H1 (cell line): Measurements from ENCODE around the gene PLEKHB1. TPM values are rescaled to one million over a fixed set of nuclear protein-coding genes. Genes with fewer than 3 reads are reported as not detected.

Experiments
- CTCF ChIA-PET: fragments of 300-600 bp; sonication (Branson Sonifier 250); formaldehyde crosslinking; loops from one replicate; lab custom pipeline; 2021; ENCODE audit not compliant: partially characterized antibody; lab: Charles Lee
- POLR2A ChIA-PET: fragments of 300-600 bp; sonication (Branson Sonifier 250); formaldehyde crosslinking; loops from one replicate; lab custom pipeline; 2021; ENCODE audit warnings: inconsistent platforms; ENCODE audit not compliant: partially characterized antibody; lab: Charles Lee
- DNase-seq, 2 experiments: peaks; one replicate each; pipeline versions ENCODE4 v3.0.0 to v3.0.0-alpha.2; 2010 to 2022; ENCODE audit warnings: low spot score in 2 of 2, low read depth in 1 of 2, mixed read lengths in 1 of 2
- FAIRE-seq: peaks from 2 replicates; lab custom pipeline; 2011; peaks lifted over from hg19 to GRCh38; lab: Jason Lieb, UNC
- H2AFZ ChIP-seq: 2 replicates; pipeline ENCODE4 v1.8.1; 2012; ENCODE audit warnings: low read length, inconsistent platforms
- H2AK5ac ChIP-seq: 2 replicates; pipeline ENCODE4 v1.6.1; 2013; ENCODE audit warnings: low read depth, low read length
- H2BK120ac ChIP-seq: replicated peaks from 2 replicates; pipeline ENCODE3; 2013; ENCODE audit warnings: low read depth, low read length, inconsistent platforms
- H2BK12ac ChIP-seq: 2 replicates; pipeline ENCODE4 v1.6.1; 2013; ENCODE audit warnings: low read depth, low read length
- H2BK15ac ChIP-seq: 2 replicates; pipeline ENCODE4 v1.6.1; 2013; ENCODE audit warnings: low read length
- H2BK20ac ChIP-seq: 2 replicates; pipeline ENCODE4 v1.6.1; 2013; ENCODE audit warnings: low read length
- H2BK5ac ChIP-seq: 2 replicates; pipeline ENCODE4 v1.6.1; 2013; ENCODE audit warnings: low read depth, low read length
- H3K14ac ChIP-seq: 2 replicates; pipeline ENCODE4 v1.6.1; 2013; ENCODE audit warnings: inconsistent platforms; ENCODE audit not compliant: insufficient read length
- H3K18ac ChIP-seq: 2 replicates; pipeline ENCODE4 v1.6.1; 2013; ENCODE audit warnings: low read length; ENCODE audit errors: extremely low read depth
- H3K23ac ChIP-seq: 2 replicates; pipeline ENCODE4 v1.6.1; 2013; ENCODE audit warnings: inconsistent platforms; ENCODE audit not compliant: insufficient read length
- H3K23me2 ChIP-seq: 2 replicates; pipeline ENCODE4 v1.6.1; 2013; ENCODE audit warnings: low read depth, low read length
- H3K27ac ChIP-seq: 2 replicates; pipeline ENCODE4 v1.6.1; 2011; ENCODE audit warnings: low read depth, low read length, inconsistent platforms
- H3K27me3 ChIP-seq, 4 experiments: replicated peaks in 1 of 4; 1 replicate in 1 of 4; 2 replicates in 3 of 4; pipeline versions ENCODE4 v1.6.1 to v1.8.1; 2011 to 2013; ENCODE audit warnings: low read length in 3 of 4, mild to moderate bottlenecking in 3 of 4, inconsistent platforms in 2 of 4, mixed read lengths in 2 of 4, moderate library complexity in 1 of 4; ENCODE audit not compliant: control insufficient read depth in 3 of 4, insufficient read depth in 3 of 4; ENCODE audit errors: extremely low read depth in 1 of 4
- H3K36me3 ChIP-seq, 4 experiments: 2 replicates each; pipeline versions ENCODE4 v1.6.1 to v1.8.1; 2011 to 2013; ENCODE audit warnings: mild to moderate bottlenecking in 4 of 4, low read length in 3 of 4, moderate library complexity in 2 of 4, control low read depth in 1 of 4, inconsistent platforms in 1 of 4; ENCODE audit not compliant: insufficient read depth in 4 of 4, control insufficient read depth in 2 of 4
- H3K4ac ChIP-seq: replicated peaks from 2 replicates; pipeline ENCODE3; 2013; ENCODE audit warnings: low read length, low read depth, mixed read lengths, inconsistent platforms; ENCODE audit not compliant: insufficient read length
- H3K4me1 ChIP-seq, 4 experiments: replicated peaks in 1 of 4; 1 replicate in 1 of 4; 2 replicates in 3 of 4; pipeline versions ENCODE4 v1.6.1 to v1.8.1; 2011 to 2013; ENCODE audit warnings: low read length in 3 of 4, inconsistent platforms in 2 of 4, mixed read lengths in 1 of 4; ENCODE audit not compliant: insufficient read depth in 4 of 4, control insufficient read depth in 3 of 4
- H3K4me2 ChIP-seq, 2 experiments: 2 replicates each; pipeline versions ENCODE4 v1.6.1 to v1.8.1; 2011 to 2013; ENCODE audit warnings: low read depth in 2 of 2, low read length in 2 of 2, control low read depth in 1 of 2, inconsistent platforms in 1 of 2, mild to moderate bottlenecking in 1 of 2; ENCODE audit not compliant: insufficient read depth in 1 of 2
- H3K4me3 ChIP-seq, 4 experiments: fragments of 200-600, 300-600 bp in 1 of 4; sonication (generic), shearing (Covaris generic), sonication (Bioruptor Twin) in 1 of 4; 2 replicates each; pipeline versions ENCODE4 v1.5.1 to v1.8.1; 2011 to 2016; ENCODE audit warnings: low read length in 4 of 4, low read depth in 3 of 4, control low read depth in 2 of 4, inconsistent platforms in 2 of 4, mild to moderate bottlenecking in 2 of 4, mixed read lengths in 1 of 4, moderate library complexity in 1 of 4; ENCODE audit not compliant: insufficient read depth in 2 of 4; ENCODE audit errors: extremely low read depth in 1 of 4
- H3K56ac ChIP-seq: replicated peaks from 2 replicates; pipeline ENCODE3; 2013; ENCODE audit warnings: low read depth, mild to moderate bottlenecking, mixed read lengths, low read length, inconsistent platforms; ENCODE audit not compliant: insufficient read length
- H3K79me1 ChIP-seq: 2 replicates; pipeline ENCODE4 v1.6.1; 2013; ENCODE audit warnings: low read depth, low read length, control low read depth
- H3K79me2 ChIP-seq, 2 experiments: 2 replicates each; pipeline versions ENCODE4 v1.6.1 to v1.8.1; 2012 to 2013; ENCODE audit warnings: low read length in 2 of 2, mild to moderate bottlenecking in 2 of 2, inconsistent platforms in 1 of 2; ENCODE audit not compliant: insufficient read depth in 2 of 2, control insufficient read depth in 1 of 2
- H3K9ac ChIP-seq, 4 experiments: replicated peaks in 1 of 4; 1 replicate in 1 of 4; 2 replicates in 3 of 4; pipeline versions ENCODE4 v1.6.1 to v1.8.1; 2011 to 2013; ENCODE audit warnings: low read depth in 3 of 4, low read length in 3 of 4, control low read depth in 2 of 4, mild to moderate bottlenecking in 2 of 4, moderate library complexity in 2 of 4, inconsistent platforms in 1 of 4; ENCODE audit errors: extremely low read depth in 1 of 4
- H3K9me3 ChIP-seq, 2 experiments: 2 replicates each; pipeline versions ENCODE4 v1.6.1 to v1.8.1; 2012 to 2013; ENCODE audit warnings: mild to moderate bottlenecking in 2 of 2, moderate library complexity in 2 of 2, control low read depth in 1 of 2, inconsistent platforms in 1 of 2, low read depth in 1 of 2, low read length in 1 of 2, mixed read lengths in 1 of 2; ENCODE audit not compliant: insufficient read depth in 2 of 2
- H4K20me1 ChIP-seq, 2 experiments: replicated peaks in 1 of 2; 2 replicates each; pipeline versions ENCODE3 to v1.8.1; 2011 to 2013; ENCODE audit warnings: inconsistent platforms in 2 of 2, low read length in 2 of 2, mild to moderate bottlenecking in 1 of 2; ENCODE audit not compliant: insufficient read depth in 2 of 2, control insufficient read depth in 1 of 2
- H4K5ac ChIP-seq: 2 replicates; pipeline ENCODE4 v1.6.1; 2013; ENCODE audit warnings: low read length, low read depth, mixed read lengths, inconsistent platforms; ENCODE audit not compliant: insufficient read length
- H4K8ac ChIP-seq: 2 replicates; pipeline ENCODE4 v1.8.0; 2013; ENCODE audit warnings: mild to moderate bottlenecking, moderate library complexity, low read length, inconsistent platforms; ENCODE audit not compliant: insufficient read depth; ENCODE audit errors: extremely low read depth
- H4K91ac ChIP-seq: replicated peaks from 2 replicates; pipeline ENCODE3; 2013; ENCODE audit warnings: low read length, mixed read lengths, inconsistent platforms; ENCODE audit not compliant: insufficient read length
- BRCA1 ChIP-seq: IDR thresholded peaks from 2 replicates; pipeline ENCODE4 v1.6.1; 2012; ENCODE audit warnings: low read depth, low read length, improper control_type of control experiment
- CBX5 ChIP-seq: fragments of 300-800, 300-1000 bp; sonication (generic); IDR thresholded peaks from 2 replicates; pipeline ENCODE4 v1.7.1; 2016; ENCODE audit warnings: antibody characterized with exemption, low read length, low read depth
- HDAC6 ChIP-seq: IDR thresholded peaks from one replicate; pipeline ENCODE4 v1.7.1; 2012; ENCODE audit warnings: low read depth, mild to moderate bottlenecking, inconsistent platforms, low read length, moderate library complexity
- JUN ChIP-seq: IDR thresholded peaks from 2 replicates; pipeline ENCODE4 v1.6.1; 2011; ENCODE audit warnings: low read depth, mild to moderate bottlenecking, improper control_type of control experiment, low read length
- RAD21 ChIP-seq, 2 experiments: IDR thresholded peaks in 1 of 2; conservative IDR thresholded peaks in 1 of 2; 2 replicates each; pipeline ENCODE4 v1.6.1; 2011; ENCODE audit warnings: low read depth in 2 of 2, low read length in 2 of 2, improper control_type of control experiment in 1 of 2, inconsistent platforms in 1 of 2, mild to moderate bottlenecking in 1 of 2, moderate library complexity in 1 of 2
- SIN3A ChIP-seq, 2 experiments: IDR thresholded peaks in 1 of 2; conservative IDR thresholded peaks in 1 of 2; 2 replicates each; pipeline ENCODE4 v1.6.1; 2011 to 2012; ENCODE audit warnings: low read length in 2 of 2, improper control_type of control experiment in 1 of 2, low read depth in 1 of 2, mild to moderate bottlenecking in 1 of 2
- TAF7 ChIP-seq: optimal IDR thresholded peaks from 2 replicates; pipeline ENCODE3; 2011; ENCODE audit warnings: low read depth, mild to moderate bottlenecking, inconsistent platforms, low read length, moderate library complexity, borderline replicate concordance
- WGBS, 2 experiments: shearing (Covaris generic) in 1 of 2; methylation state at CpG; one replicate each; pipeline versions ENCODE4 v1.1.6 to v1.1.7; 2013 to 2015; ENCODE audit warnings: low lambda C conversion rate in 2 of 2, mixed read lengths in 2 of 2, inconsistent platforms in 1 of 2, low coverage in 1 of 2, missing lambda C conversion rate in 1 of 2; ENCODE audit not compliant: insufficient replicate concordance in 2 of 2, insufficient coverage in 1 of 2, insufficient read length in 1 of 2; ENCODE audit errors: extremely low coverage in 1 of 2, missing lambda C conversion rate in 1 of 2; 5-methylcytosine and 5-hydroxymethylcytosine counted together
- polyA plus RNA-seq, 7 experiments: library from polyadenylated mRNA; depleted of rRNA in 3 of 7; stranded (reverse) in 5 of 7; unstranded in 2 of 7; fragments of >200 nt in 5 of 7; fragments of 200-250 nt in 2 of 7; gene quantifications; 1 replicate in 5 of 7; 2 replicates in 1 of 7; 4 replicates in 1 of 7; pipeline versions ENCODE4 v1.2.1 to v1.2.3, GENCODE V29; 2011 to 2013; ENCODE audit warnings: missing spikeins in 2 of 7, mixed read lengths in 2 of 7
- total RNA-seq: library from RNA; stranded (reverse); fragmentation: NEBNext Ultra II Directional; extraction: Animal tissue kit (Norgen Biotek cat#: 25700); gene quantifications from 2 replicates; pipeline ENCODE4 v1.2.1, GENCODE V29; 2021
- TF ChIP-seq, protein P1 (sequence below): IDR thresholded peaks from 2 replicates; pipeline ENCODE4 v1.6.1; 2012; ENCODE audit warnings: low read length, inconsistent platforms

PLEKHB1 gene
- total and polyA plus RNA-seq, 2 of the 8 experiments (the other 6 are each of a cell fraction or from before 2014, with no cell fraction given) = 14.8 to 24.5 TPM

DNA sequence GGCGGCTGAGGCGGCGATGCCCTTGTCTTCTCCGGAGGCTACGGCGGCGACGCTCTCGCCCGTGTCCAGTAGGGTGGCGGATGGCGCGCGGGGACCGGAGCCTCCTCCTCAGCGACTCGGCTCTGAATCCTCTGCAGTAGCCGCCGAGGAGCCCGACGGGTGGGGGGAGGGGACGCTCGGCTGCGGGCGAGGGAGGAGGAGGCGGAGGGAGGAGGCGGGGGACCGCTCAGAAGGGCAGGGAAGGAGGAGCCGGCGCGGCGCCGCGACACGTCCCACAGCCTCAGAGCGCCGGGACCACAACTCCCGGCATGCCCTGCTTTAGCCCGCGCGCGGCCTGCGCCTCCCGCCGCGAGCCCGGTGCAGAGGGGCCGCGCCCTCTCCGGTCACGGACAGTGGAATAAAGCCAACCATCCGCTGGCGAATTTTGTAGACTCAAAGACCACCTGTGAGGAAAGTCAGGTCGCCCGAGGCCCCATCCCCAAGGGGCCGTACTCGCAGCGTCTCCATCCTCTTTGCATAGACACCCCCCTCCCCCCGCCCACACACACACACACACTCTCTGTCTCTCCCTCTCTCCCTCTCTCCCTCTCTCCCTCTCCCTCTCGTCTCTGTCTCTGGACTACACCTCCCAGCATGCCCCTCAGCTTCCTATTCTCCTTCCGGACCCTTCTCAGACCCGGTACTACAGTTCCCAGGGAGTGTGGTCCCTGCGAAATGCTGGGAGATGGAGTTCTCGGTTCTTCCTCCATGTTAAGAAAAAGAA lies 48.2 kb upstream of the PLEKHB1 start, which contains the start of gene FAM168A:
Gene FAM168A, minus strand, starts transcription at position 157 of the 763 bp plus-strand sequence. CDS start 129,638 bp downstream, outside the sequence.
- Histone ChIP-seq H3K4ac (no peak within 1 kb of the TSS), H2BK12ac (peak within 1 kb of the TSS; percentile 93; the same call in 1 of the 2 replicates), H3K23ac (no peak within 1 kb of the TSS), H4K8ac (peak within 1 kb of the TSS; percentile 78; the same call in 1 of the 2 replicates), H3K18ac (peak within 1 kb of the TSS; percentile 64; the same call in 1 of the 2 replicates), H3K79me2 (peaks cover 7 to 42% of the 10 kb centered on the region in 2 experiments), H2AK5ac (no peak within 1 kb of the TSS), H4K20me1 (peaks cover 0 to 3% of the 10 kb centered on the region in 2 experiments), H3K27me3 (no peaks in the 10 kb centered on the region), H2BK120ac (no peak within 1 kb of the TSS), H4K91ac (peak within 1 kb of the TSS; percentile 79), H3K23me2 (peaks cover 10% of the 10 kb centered on the region; the same call in 1 of the 2 replicates), H3K36me3 (no peaks in the 10 kb centered on the region), H2BK20ac (no peak within 1 kb of the TSS), H3K9ac (peak within 1 kb of the TSS; percentile 57 to 73 (median 68)), H3K4me1 (peaks cover 3 to 10% (median 7%) of the 10 kb centered on the region in 4 experiments; a peak in 6 of 7 replicates), H3K79me1 (peaks cover 6% of the 10 kb centered on the region; the same call in 1 of the 2 replicates), H4K5ac (peak within 1 kb of the TSS; percentile 62), H3K9me3 (no peaks in the 10 kb centered on the region), H3K4me2 (peak within 1 kb of the TSS; percentile 83 to 95), H2AFZ (peak within 1 kb of the TSS; percentile 98), H3K56ac (peak within 1 kb of the TSS; percentile 66), H3K4me3 (peak within 1 kb of the TSS; percentile 80 to 95 (median 90)), H2BK15ac (no peak within 1 kb of the TSS), H3K14ac (no peak within 1 kb of the TSS), H2BK5ac (peak within 1 kb of the TSS; percentile 86; the same call in 1 of the 2 replicates), H3K27ac (peak within 1 kb of the TSS; percentile 78; the same call in 1 of the 2 replicates)
- 2% methylated on average over 17 of the region's 64 CpGs; no CpG with 5 or more reads in 1 of the 2 experiments for WGBS, 2 experiments
- CTCF ChIA-PET = interaction anchor here (0.6 to 4.2 kb wide), 10 partner anchors 13 to 321 kb away, joined by 3 to 19 read pairs (median 3); no protein-coding TSS in a partner anchor
- FAIRE-seq (peak; percentile 52), DNase-seq (peak; percentile 89 to 91)
- POLR2A ChIA-PET = interaction anchor here (0.6 to 1.4 kb wide), 11 partner anchors 15 to 193 kb away, joined by 3 to 4 read pairs (median 3); partner anchors contain the start of gene RAB6A
- TF ChIP-seq, protein P1, sequence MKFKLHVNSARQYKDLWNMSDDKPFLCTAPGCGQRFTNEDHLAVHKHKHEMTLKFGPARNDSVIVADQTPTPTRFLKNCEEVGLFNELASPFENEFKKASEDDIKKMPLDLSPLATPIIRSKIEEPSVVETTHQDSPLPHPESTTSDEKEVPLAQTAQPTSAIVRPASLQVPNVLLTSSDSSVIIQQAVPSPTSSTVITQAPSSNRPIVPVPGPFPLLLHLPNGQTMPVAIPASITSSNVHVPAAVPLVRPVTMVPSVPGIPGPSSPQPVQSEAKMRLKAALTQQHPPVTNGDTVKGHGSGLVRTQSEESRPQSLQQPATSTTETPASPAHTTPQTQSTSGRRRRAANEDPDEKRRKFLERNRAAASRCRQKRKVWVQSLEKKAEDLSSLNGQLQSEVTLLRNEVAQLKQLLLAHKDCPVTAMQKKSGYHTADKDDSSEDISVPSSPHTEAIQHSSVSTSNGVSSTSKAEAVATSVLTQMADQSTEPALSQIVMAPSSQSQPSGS = no peak
- TF ChIP-seq RAD21 (IDR thresholded peaks at IDR 0.05 in 1 of 2, conservative IDR thresholded peaks at IDR 0.05 in 1 of 2; ENCODE audit: low read depth in 2 of 2, low read length in 2 of 2) = peak in 1 of 2 experiments; percentile 25; a peak in 2 of 4 replicates
- TF ChIP-seq SIN3A (conservative IDR thresholded peaks at IDR 0.05 in 1 of 2, IDR thresholded peaks at IDR 0.05 in 1 of 2; ENCODE audit: low read depth in 1 of 2, low read length in 2 of 2) = peak; percentile 70 to 75; a peak in 2 of 4 replicates
- TF ChIP-seq CBX5 = no peak
- TF ChIP-seq BRCA1 = no peak
- no peak for TF ChIP-seq HDAC6
- peak; percentile 45 for TF ChIP-seq TAF7
- TF ChIP-seq JUN = no peak
